Measurements from ENCODE around the gene APCDD1. TPM values are rescaled to one million over a fixed set of nuclear protein-coding genes. Genes with fewer than 3 reads are reported as not detected.

Gene APCDD1
- total and polyA plus RNA-seq, 2 of the 8 experiments (the other 6 are each of a cell fraction or from before 2014, with no cell fraction given) = 2.6 to 3.6 TPM

DNA sequence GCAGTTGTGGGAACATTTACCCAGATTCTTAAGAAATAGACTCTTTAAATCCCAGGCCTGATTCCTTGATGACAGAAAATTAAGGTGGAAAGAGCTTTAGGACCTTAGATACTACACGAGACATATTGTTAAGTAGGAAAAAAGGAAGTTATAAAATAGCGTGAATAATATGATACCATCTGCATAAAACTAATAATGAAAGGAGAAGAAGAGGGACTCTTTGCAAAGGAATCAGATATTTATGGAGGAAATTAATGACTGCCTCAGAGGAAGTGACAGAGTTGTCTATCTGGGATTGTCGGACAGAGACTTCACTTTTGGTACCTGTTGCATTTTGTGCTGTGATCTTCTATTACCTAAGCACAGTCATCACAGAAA is 20.8 kb downstream of the APCDD1 start (continued):
- no peak for TF ChIP-seq EZH2 (IDR thresholded peaks at IDR 0.05; ENCODE audit: low read depth, low read length, severe bottlenecking)

Measured in H1 (cell line).